AG09309 (cell line): Measurements from ENCODE around the gene LIN7A.

Experiments used
- DNase-seq: peaks from one replicate; pipeline ENCODE4 v3.0.0-alpha.2; 2010; ENCODE audit warnings: low read depth
- H3K4me3 ChIP-seq: 2 replicates; pipeline ENCODE4 v1.5.1; 2011; ENCODE audit warnings: mild to moderate bottlenecking, low read depth, low read length, moderate library complexity; ENCODE audit not compliant: control insufficient read depth
- CTCF ChIP-seq: IDR thresholded peaks from 2 replicates; pipeline ENCODE4 v1.5.1; 2011; ENCODE audit warnings: mild to moderate bottlenecking, low read depth, low read length, inconsistent platforms; ENCODE audit not compliant: insufficient read depth, control insufficient read depth; ENCODE audit errors: missing control alignments

LIN7A gene

GRCh38 chr12:80747800-80748199 lies 189.9 kb downstream of the LIN7A start:
- DNase-seq, result no peak
- no peak for TF ChIP-seq CTCF
- H3K4me3 ChIP-seq, result no peak overlapping the region

- H3K4me3 ChIP-seq, result no peak overlapping the region
- no peak for TF ChIP-seq CTCF
- no peak for DNase-seq
Measured at GRCh38 chr12:80745851-80746505, 191.8 kb downstream of the LIN7A start.
